ENCODE results near the gene KLHL17.

KLHL17 gene

DNA sequence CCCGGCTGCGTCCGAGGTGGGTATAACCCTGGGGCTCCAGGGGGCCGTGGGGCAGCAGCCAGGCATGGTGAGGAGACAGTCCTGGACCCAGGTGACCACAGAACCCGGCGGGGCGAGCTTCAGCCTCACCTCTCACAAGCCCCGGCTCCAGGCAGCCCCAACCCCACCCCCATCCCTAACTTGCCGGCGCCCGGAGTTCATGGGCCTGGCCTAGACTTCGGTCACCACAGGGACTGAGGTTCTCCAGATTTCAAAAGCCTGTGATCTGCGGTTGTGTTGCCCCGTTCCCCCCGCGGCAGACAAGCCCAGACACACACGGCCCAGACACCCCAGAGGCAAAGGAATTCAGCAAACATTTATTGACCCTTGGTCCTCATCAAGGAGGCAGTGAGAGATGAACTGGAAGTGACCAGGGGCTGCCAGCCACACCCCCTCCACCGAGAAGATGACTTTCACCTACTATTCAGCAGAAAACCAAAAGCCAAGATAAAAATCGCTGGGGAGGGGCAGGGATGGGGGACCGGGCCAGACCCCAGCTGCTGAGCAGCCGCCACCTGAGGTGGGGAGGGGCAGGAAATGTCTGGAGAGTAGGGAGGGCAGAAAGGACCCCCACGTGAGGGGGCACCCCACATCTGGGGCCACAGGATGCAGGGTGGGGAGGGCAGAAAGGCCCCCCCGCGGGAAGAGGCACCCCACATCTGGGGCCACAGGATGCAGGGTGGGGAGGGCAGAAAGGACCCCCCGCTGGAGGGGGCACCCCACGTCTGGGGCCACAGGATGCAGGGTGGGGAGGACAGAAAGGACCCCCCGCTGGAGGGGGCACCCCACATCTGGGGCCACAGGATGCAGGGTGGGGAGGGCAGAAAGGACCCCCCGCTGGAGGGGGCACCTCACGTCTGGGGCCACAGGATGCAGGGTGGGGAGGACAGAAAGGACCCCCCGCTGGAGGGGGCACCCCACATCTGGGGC, 35.6 kb downstream of the KLHL17 start:
- H3K27ac ChIP-seq (ENCODE audit: low read length) = no peak overlapping the region
- H3K4me3 ChIP-seq (ENCODE audit: low read length) = no peak overlapping the region
- peaks cover 5% of the 10 kb centered on the region; the same call in 1 of the 2 replicates for H3K4me1 ChIP-seq (ENCODE audit: control insufficient read depth, insufficient read depth, low read length)
- no peak for DNase-seq (ENCODE audit: low read depth, low spot score)
- H3K27me3 ChIP-seq (ENCODE audit: control insufficient read depth, insufficient read depth, low read length) = peaks cover 24% of the 10 kb centered on the region
- no peaks in the 10 kb centered on the region for H3K9me3 ChIP-seq (ENCODE audit: control insufficient read depth, insufficient read depth, low read length)
- no peaks in the 10 kb centered on the region; the same call in 1 of the 2 replicates for H3K36me3 ChIP-seq (ENCODE audit: control insufficient read depth, insufficient read depth, low read length)
- no CpG with 5 or more reads among the region's 30 CpGs for WGBS (ENCODE audit: insufficient coverage, insufficient read length)

DNA sequence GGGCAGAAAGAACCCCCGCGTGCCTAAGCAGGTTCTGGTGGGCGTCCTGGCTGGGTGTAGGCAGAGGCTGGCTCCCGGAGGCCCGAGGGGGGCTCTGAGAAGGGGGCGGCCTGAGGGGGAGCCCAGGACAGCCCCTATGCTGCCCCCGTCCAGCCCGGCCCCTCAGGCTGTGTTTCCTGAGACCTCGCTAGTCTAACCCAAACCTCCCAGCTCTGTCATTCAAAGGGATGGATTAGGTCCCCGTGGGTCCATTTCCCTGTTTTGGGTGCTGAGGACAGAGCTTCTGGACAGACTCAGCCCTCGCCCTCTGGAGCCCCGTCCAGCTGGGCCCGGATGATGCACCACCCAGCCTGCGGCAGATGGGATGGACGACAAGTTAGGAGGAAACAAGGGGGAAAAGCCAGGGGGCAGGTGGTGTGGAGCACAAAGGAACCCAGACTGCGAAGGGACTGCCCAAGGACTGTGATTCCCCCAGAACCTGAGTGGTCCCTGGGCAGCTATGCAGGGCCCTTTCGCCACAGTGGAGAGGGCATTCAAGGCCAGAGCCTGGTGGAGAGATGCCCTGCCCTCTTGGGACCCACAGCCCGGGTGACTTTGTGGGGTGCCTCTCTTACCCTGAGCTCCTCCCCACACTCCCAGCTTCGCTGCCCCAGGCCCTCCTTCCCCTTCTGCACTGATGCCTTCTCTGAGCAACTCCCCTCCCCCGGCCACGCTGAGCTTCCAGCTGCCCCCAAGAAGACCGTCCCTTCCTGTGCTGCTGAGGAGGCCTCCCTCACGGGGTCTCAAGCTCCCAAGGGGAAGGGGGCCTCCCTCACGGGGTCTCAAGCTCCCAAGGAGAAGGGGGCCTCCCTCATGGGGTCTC, 36.7 kb downstream of the KLHL17 start:
- no CpG with 5 or more reads among the region's 24 CpGs for WGBS (ENCODE audit: insufficient coverage, insufficient read length)
- Histone ChIP-seq H3K9me3 (ENCODE audit: control insufficient read depth, insufficient read depth, low read length) (no peaks in the 10 kb centered on the region), H3K4me1 (ENCODE audit: control insufficient read depth, insufficient read depth, low read length) (peaks cover 5% of the 10 kb centered on the region; the same call in 1 of the 2 replicates), H3K27me3 (ENCODE audit: control insufficient read depth, insufficient read depth, low read length) (peaks cover 24% of the 10 kb centered on the region), H3K36me3 (ENCODE audit: control insufficient read depth, insufficient read depth, low read length) (no peaks in the 10 kb centered on the region; the same call in 1 of the 2 replicates), H3K4me3 (ENCODE audit: low read length) (no peak overlapping the region), H3K27ac (ENCODE audit: low read length) (no peak overlapping the region)
- DNase-seq (ENCODE audit: low read depth, low spot score) = no peak

DNA sequence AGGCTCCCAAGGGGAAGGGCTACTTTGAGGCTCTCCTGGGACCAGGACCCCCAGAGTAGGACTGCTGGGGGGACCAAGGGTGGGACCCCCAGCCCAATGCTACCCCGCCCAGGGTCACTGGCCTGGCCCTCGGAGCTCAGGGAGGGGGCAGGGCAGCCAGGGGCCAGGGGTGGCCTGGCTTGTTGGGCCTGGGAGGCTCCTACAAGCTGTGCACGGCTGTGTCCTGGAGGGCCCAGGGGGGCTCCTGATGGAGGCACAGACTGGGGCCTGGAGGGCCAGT, 37.3 kb downstream of the KLHL17 start:
- Histone ChIP-seq H3K9me3 (ENCODE audit: control insufficient read depth, insufficient read depth, low read length) (no peaks in the 10 kb centered on the region), H3K4me1 (ENCODE audit: control insufficient read depth, insufficient read depth, low read length) (peaks cover 5% of the 10 kb centered on the region; the same call in 1 of the 2 replicates), H3K4me3 (ENCODE audit: low read length) (no peak overlapping the region), H3K36me3 (ENCODE audit: control insufficient read depth, insufficient read depth, low read length) (no peaks in the 10 kb centered on the region; the same call in 1 of the 2 replicates), H3K27me3 (ENCODE audit: control insufficient read depth, insufficient read depth, low read length) (peaks cover 24% of the 10 kb centered on the region), H3K27ac (ENCODE audit: low read length) (no peak overlapping the region)
- DNase-seq (ENCODE audit: low read depth, low spot score) = no peak
- WGBS (ENCODE audit: insufficient coverage, insufficient read length) = no CpG with 5 or more reads among the region's 3 CpGs

DNA sequence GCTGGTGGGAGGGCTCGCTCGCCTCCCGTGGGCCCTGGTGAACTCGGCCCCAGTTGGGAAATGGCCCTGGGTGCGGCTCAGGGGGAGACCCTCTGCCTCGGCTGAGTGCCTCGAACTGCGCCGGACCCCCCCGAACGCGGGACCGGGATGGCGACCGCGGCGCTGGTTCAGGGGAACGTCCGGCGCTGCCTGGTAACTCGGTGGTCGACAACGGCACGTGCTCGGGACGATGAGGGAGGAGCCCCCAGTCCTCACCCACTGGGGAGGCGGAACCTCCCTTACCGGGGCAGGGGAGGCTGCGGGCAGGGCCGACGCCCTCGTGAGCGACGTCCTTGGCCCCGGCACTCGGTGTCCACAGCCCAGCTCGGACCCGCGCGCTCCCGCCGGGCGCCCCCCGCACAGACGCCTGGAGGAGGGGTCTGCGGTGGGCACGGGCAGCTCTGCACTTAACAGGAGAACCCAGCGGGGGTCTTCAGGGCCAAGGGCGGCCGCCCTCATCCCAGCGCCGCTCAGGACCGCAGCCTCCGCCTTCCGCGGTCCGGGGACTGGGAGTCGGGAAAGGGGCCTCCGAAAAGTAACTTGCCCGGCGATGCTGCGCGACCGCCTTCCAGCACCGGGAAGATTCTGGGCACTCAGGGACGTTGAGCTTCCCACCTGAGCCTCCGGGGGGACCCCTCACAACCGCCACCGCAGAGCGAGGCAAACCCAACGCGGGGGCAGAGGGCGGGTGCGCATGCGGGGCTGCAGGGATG, 37.8 kb downstream of the KLHL17 start:
- DNase-seq (ENCODE audit: low read depth, low spot score) = no peak
- Histone ChIP-seq H3K4me3 (ENCODE audit: low read length) (peak overlapping the region; percentile 50; the same call in 1 of the 2 replicates), H3K27me3 (ENCODE audit: control insufficient read depth, insufficient read depth, low read length) (peaks cover 24% of the 10 kb centered on the region), H3K9me3 (ENCODE audit: control insufficient read depth, insufficient read depth, low read length) (no peaks in the 10 kb centered on the region), H3K27ac (ENCODE audit: low read length) (no peak overlapping the region), H3K4me1 (ENCODE audit: control insufficient read depth, insufficient read depth, low read length) (peaks cover 5% of the 10 kb centered on the region; the same call in 1 of the 2 replicates), H3K36me3 (ENCODE audit: control insufficient read depth, insufficient read depth, low read length) (no peaks in the 10 kb centered on the region; the same call in 1 of the 2 replicates)
- WGBS (ENCODE audit: insufficient coverage, insufficient read length) = no CpG with 5 or more reads among the region's 75 CpGs

DNA sequence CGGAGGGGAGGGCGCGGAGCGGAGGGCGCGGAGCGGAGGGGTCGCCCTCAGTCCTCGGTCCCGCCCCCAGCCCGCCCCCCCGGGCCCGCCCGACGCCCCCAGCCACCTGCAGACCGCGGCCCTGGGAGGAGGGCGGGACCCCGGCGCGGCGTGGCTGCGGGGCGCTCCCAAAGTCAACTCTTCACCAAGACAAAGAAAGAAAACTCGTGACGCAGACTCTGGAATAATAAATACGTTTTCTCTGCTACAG, 38.3 kb downstream of the KLHL17 start:
- no CpG with 5 or more reads among the region's 27 CpGs for WGBS (ENCODE audit: insufficient coverage, insufficient read length)
- Histone ChIP-seq H3K4me1 (ENCODE audit: control insufficient read depth, insufficient read depth, low read length) (peaks cover 5% of the 10 kb centered on the region; the same call in 1 of the 2 replicates), H3K36me3 (ENCODE audit: control insufficient read depth, insufficient read depth, low read length) (no peaks in the 10 kb centered on the region; the same call in 1 of the 2 replicates), H3K4me3 (ENCODE audit: low read length) (peak overlapping the region; percentile 50; the same call in 1 of the 2 replicates), H3K27me3 (ENCODE audit: control insufficient read depth, insufficient read depth, low read length) (peaks cover 24% of the 10 kb centered on the region), H3K27ac (ENCODE audit: low read length) (no peak overlapping the region), H3K9me3 (ENCODE audit: control insufficient read depth, insufficient read depth, low read length) (no peaks in the 10 kb centered on the region)
- DNase-seq (ENCODE audit: low read depth, low spot score) = no peak

DNA sequence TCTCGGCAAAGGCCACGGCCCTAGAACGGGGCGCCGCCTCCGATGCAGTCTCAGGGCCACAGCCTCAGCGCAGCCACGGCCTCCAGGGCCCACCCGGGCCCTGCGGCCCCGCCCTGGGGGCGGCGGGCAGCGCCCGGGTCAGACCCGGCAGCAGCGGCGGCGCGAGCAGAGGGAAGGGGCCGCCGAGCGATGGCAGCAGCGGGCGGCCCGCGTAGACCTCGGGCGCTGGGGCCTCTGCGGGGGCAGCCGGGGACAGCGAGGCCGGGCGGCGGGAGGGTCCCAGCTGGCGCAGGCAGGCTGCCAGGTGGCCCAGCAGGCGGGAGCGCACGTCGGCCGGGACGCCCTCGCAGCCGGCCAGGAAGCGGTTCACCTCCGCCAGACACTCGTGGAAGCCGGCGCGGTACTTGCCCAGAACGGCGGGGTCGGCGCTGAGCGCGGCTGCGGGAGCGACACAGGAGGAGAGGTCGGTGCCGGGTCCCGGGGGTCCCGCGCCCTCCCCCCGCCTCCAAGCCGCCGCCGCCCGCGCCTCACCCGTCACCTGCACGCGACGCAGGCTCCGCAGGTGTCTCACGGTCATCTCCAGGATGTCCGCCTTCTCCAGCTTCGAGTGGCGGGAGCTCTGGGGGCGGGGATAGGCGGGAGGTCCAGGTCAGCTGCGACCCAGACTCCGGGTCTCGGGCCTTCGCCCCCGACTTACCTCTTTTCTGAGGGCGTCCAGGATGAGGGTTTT, 38.8 kb downstream of the KLHL17 start:
- no CpG with 5 or more reads among the region's 86 CpGs for WGBS (ENCODE audit: insufficient coverage, insufficient read length)
- no peak for DNase-seq (ENCODE audit: low read depth, low spot score)
- H3K36me3 ChIP-seq (ENCODE audit: control insufficient read depth, insufficient read depth, low read length) = no peaks in the 10 kb centered on the region; the same call in 1 of the 2 replicates
- H3K27ac ChIP-seq (ENCODE audit: low read length) = no peak overlapping the region
- no peaks in the 10 kb centered on the region for H3K9me3 ChIP-seq (ENCODE audit: control insufficient read depth, insufficient read depth, low read length)
- H3K4me3 ChIP-seq (ENCODE audit: low read length) = peak overlapping the region; percentile 50; the same call in 1 of the 2 replicates
- H3K27me3 ChIP-seq (ENCODE audit: control insufficient read depth, insufficient read depth, low read length) = peaks cover 24% of the 10 kb centered on the region
- peaks cover 5% of the 10 kb centered on the region; the same call in 1 of the 2 replicates for H3K4me1 ChIP-seq (ENCODE audit: control insufficient read depth, insufficient read depth, low read length)

DNA sequence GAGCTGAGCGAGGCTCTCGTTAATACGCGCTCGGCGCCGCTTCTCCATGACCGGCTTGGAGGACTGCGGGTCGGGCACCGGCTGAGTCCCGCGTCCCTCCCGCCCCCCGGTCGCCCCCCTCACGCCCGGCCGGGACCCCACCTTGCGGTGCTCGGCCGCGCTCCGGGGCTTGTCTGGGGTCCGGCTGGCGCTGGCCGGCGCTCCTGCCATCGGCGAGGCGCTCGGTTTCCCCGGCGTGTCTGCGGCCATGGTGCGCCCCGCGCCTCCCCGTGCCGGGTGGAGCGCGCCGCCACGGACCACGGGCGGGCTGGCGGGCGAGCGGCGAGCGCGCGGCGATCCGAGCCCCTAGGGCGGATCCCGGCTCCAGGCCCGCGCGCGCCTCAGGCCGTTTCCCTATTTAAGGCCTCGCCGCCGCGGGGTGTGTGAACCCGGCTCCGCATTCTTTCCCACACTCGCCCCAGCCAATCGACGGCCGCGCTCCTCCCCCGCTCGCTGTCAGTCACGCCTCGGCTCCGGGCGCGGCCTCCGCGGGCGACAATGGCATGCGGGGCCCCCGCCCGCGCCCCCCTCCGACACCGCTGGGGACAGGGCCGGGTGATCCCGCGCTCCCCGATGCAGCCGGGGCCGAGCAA, 39.5 kb downstream of the KLHL17 start, which contains the start of gene HES4:
Gene HES4, minus strand, starts transcription at position 373 of the 632 bp plus-strand sequence. Its CDS starts 124 bp downstream, at position 249.
- H3K36me3 ChIP-seq (ENCODE audit: control insufficient read depth, insufficient read depth, low read length) = no peaks in the 10 kb centered on the region; the same call in 1 of the 2 replicates
- H3K9me3 ChIP-seq (ENCODE audit: control insufficient read depth, insufficient read depth, low read length) = no peaks in the 10 kb centered on the region
- H3K4me3 ChIP-seq (ENCODE audit: low read length) = peak within 1 kb of the TSS; percentile 50; the same call in 1 of the 2 replicates
- peaks cover 7% of the 10 kb centered on the region; the same call in 1 of the 2 replicates for H3K4me1 ChIP-seq (ENCODE audit: control insufficient read depth, insufficient read depth, low read length)
- peaks cover 24% of the 10 kb centered on the region for H3K27me3 ChIP-seq (ENCODE audit: control insufficient read depth, insufficient read depth, low read length)
- no peak for DNase-seq (ENCODE audit: low read depth, low spot score)
- WGBS (ENCODE audit: insufficient coverage, insufficient read length) = no CpG with 5 or more reads among the region's 95 CpGs
- no peak within 1 kb of the TSS for H3K27ac ChIP-seq (ENCODE audit: low read length)

DNA sequence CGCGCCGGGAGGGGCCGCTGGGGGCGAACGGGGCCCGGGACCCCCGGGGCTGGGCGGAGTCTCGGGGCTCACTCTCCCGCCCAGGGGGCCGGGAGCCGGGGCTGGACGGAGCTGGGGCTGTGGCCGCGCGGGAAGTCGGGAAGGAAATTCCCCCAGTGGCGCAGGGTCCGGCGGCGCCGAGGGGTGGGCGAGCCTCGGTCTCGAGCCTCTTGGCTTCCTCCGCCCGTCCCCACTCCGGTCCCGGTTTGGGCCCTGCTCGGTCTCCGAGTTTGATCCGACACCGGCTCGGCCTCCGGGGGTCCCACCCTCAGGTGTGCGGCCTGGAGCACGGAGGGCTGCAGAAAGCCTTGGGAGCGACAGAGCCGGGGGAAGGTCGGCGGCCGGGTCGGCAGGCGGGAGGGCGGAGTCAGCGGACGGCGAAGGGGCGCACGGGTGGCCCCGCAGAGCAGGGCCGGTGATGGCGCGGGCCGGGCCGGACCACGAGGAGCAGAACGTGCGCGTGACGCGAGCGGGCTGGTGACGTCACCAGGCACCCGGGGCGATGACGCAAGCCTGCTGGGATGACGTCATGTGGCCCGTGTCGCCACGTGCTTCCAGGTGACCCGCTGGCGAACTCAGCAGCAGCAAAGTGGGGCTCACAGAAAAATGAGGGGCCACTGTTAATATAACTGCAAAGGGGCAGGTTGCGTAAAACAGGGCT, 40.1 kb downstream of the KLHL17 start:
- DNase-seq (ENCODE audit: low read depth, low spot score) = no peak

More for the DNA sequence above, 40.1 kb downstream of the KLHL17 start:
- Histone ChIP-seq H3K36me3 (ENCODE audit: control insufficient read depth, insufficient read depth, low read length) (no peaks in the 10 kb centered on the region; the same call in 1 of the 2 replicates), H3K27ac (ENCODE audit: low read length) (no peak overlapping the region), H3K9me3 (ENCODE audit: control insufficient read depth, insufficient read depth, low read length) (no peaks in the 10 kb centered on the region), H3K27me3 (ENCODE audit: control insufficient read depth, insufficient read depth, low read length) (peaks cover 24% of the 10 kb centered on the region), H3K4me1 (ENCODE audit: control insufficient read depth, insufficient read depth, low read length) (peaks cover 12% of the 10 kb centered on the region), H3K4me3 (ENCODE audit: low read length) (peak overlapping the region; percentile 50; the same call in 1 of the 2 replicates)
- WGBS (ENCODE audit: insufficient coverage, insufficient read length) = no CpG with 5 or more reads among the region's 75 CpGs

All from iPS DF 6.9 (cell line).